Measurements from ENCODE around the gene CRB3.

DNA sequence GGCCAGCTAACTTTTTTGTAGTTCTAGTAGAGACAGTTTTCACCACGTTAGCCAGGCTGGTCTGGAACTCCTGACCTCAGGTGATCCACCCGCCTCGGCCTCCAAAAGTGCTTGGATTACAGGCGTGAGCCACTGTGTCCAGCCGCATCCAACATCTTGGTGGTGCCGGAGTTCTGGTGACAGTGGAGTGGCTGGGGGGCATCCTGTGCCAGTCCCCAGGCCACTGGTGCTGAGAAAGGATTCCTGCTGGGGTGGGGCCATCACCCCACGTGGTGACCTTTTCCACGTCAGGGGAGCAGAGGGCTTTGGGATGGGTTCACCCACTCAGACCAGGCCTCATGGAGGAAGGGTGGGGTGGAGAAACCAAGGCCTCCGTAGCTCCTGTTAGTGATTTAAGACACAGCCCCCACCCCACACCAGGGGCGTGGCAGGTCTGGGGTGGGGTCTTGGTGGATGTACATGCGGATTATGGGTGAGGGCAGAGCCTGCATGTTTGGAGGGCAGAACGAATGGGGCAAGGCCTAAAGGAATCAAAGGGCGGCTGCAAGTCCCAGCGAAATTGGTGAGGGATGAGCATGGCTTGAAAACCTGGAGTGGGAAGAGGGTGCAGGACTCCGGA, 51.0 kb downstream of the CRB3 start:
- TF ChIP-seq ATF3 (IDR thresholded peaks at IDR 0.05) (no peak), CTCF (IDR thresholded peaks at IDR 0.05; ENCODE audit: low read depth, low read length, missing input control) (no peak), YY1 (IDR thresholded peaks at IDR 0.05) (no peak), SP1 (IDR thresholded peaks at IDR 0.05) (no peak), TAF1 (conservative IDR thresholded peaks at IDR 0.05) (no peak)

Data from liver (tissue), 3 donors.